HG03159 (cell line): ENCODE measurements around the gene EIF2AK2.
"Not testable (repeated sequence)": the region's sequence is repeated elsewhere in the genome, so short reads cannot be mapped to it uniquely, and the experiment has no call there.

Experiments used
- ATAC-seq: cut with Tn5 transposase; IDR thresholded peaks from one replicate; pipeline ENCODE4 v1.9.1; 2021; ENCODE audit warnings: mild to moderate bottlenecking, moderate library complexity; ENCODE audit not compliant: unreplicated experiment

Gene EIF2AK2

GRCh38 chr2:37156857-37157714 lies at the start of gene EIF2AK2:
Gene EIF2AK2, minus strand, starts transcription at chr2:37156980. Its CDS starts 9,174 bp downstream, at chr2:37147806.
- peak; percentile 83 for ATAC-seq

GRCh38 chr2:37205689-37206341 lies 49.0 kb upstream of the EIF2AK2 start:
- ATAC-seq, result no peak

GRCh38 chr2:37205071-37205661 lies 48.4 kb upstream of the EIF2AK2 start:
- not testable (repeated sequence) for ATAC-seq

GRCh38 chr2:37203708-37204107 lies 46.9 kb upstream of the EIF2AK2 start:
- ATAC-seq, result no peak

- no peak for ATAC-seq
These were observed 45.0 kb upstream of the EIF2AK2 start for GRCh38 chr2:37201766-37202165.

GRCh38 chr2:37201208-37201607 lies 44.4 kb upstream of the EIF2AK2 start:
- no peak for ATAC-seq

- no peak for ATAC-seq
These were observed 41.9 kb upstream of the EIF2AK2 start for GRCh38 chr2:37198681-37199065.

- ATAC-seq, result peak; percentile 71
These were observed 39.8 kb upstream of the EIF2AK2 start, which contains the start of gene CEBPZOS for GRCh38 chr2:37196320-37197195. Gene CEBPZOS, plus strand, starts transcription at chr2:37196496. Its CDS starts 3,209 bp downstream, at chr2:37199705.

GRCh38 chr2:37195862-37196319 lies 39.1 kb upstream of the EIF2AK2 start:
- ATAC-seq, result not testable (repeated sequence)

- no peak for ATAC-seq
These were observed 35.8 kb upstream of the EIF2AK2 start for GRCh38 chr2:37192551-37192950.

GRCh38 chr2:37191747-37192146 lies 35.0 kb upstream of the EIF2AK2 start:
- ATAC-seq, result no peak

GRCh38 chr2:37191253-37191652 lies 34.5 kb upstream of the EIF2AK2 start:
- ATAC-seq, result no peak

- no peak for ATAC-seq
These were observed 33.5 kb upstream of the EIF2AK2 start for GRCh38 chr2:37190290-37190689.

- no peak for ATAC-seq
These were observed 32.8 kb upstream of the EIF2AK2 start for GRCh38 chr2:37189452-37190153.

GRCh38 chr2:37188570-37188969 lies 31.8 kb upstream of the EIF2AK2 start, which contains the start of gene SULT6B1:
Gene SULT6B1, minus strand, starts transcription at chr2:37188670. Its CDS starts 30 bp downstream, at chr2:37188640.
- no peak for ATAC-seq

- ATAC-seq, result no peak
These were observed 25.2 kb upstream of the EIF2AK2 start for GRCh38 chr2:37181726-37182684.

GRCh38 chr2:37180640-37181039 lies 23.9 kb upstream of the EIF2AK2 start:
- ATAC-seq, result no peak

- ATAC-seq, result no peak
These were observed 23.3 kb upstream of the EIF2AK2 start for GRCh38 chr2:37180006-37180639.
